ENCODE results near the gene ELK4. TPM values are rescaled to one million over a fixed set of nuclear protein-coding genes. Genes with fewer than 3 reads are reported as not detected.

The ELK4 gene
- total RNA-seq, 1 donor from 2014 or later = 20.0 TPM

DNA sequence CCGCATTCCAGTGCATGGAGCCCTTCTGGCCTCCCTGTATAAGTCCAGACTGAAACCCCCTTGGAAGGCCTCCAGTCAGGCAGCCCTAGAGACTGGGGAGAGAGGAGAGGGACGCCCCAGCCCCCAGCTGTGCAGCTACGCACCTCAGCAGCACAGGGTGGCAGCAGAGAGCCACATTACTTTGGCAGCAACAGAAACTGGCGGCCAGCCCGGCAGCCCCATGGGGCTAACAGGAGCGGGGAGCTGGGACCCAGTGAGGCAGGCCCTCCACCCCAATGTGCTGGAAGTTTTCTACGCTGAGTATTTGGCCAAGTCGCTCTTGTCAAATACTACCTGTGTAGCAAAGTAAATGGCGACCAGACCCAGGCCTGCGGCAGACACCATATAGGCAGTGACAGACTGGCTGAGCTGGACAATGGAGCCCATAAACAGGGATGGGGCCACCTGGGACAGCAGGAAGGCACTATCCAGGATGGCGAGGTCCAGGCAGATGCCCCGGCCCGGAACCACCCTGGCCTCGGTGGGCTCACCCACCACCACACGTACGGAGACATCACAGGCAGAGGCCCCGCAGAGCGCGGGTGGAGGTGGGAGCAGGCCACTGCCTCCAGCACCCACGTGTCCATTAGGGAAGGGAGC, 27.3 kb upstream of the ELK4 start:
- H3K27ac Mint-ChIP-seq (ENCODE audit: unreplicated experiment) = no peak overlapping the region
- peaks cover 1% of the 10 kb centered on the region for H3K9me3 Mint-ChIP-seq (ENCODE audit: unreplicated experiment)
- no peaks in the 10 kb centered on the region for H3K36me3 Mint-ChIP-seq (ENCODE audit: unreplicated experiment)
- H3K4me1 Mint-ChIP-seq (ENCODE audit: low read depth, unreplicated experiment) = no peaks in the 10 kb centered on the region
- no peak overlapping the region for H3K4me3 Mint-ChIP-seq (ENCODE audit: unreplicated experiment)
- peaks cover 11% of the 10 kb centered on the region for H3K27me3 Mint-ChIP-seq (ENCODE audit: unreplicated experiment)
- DNase-seq = peak; percentile 89
- TF ChIP-seq, protein P1, sequence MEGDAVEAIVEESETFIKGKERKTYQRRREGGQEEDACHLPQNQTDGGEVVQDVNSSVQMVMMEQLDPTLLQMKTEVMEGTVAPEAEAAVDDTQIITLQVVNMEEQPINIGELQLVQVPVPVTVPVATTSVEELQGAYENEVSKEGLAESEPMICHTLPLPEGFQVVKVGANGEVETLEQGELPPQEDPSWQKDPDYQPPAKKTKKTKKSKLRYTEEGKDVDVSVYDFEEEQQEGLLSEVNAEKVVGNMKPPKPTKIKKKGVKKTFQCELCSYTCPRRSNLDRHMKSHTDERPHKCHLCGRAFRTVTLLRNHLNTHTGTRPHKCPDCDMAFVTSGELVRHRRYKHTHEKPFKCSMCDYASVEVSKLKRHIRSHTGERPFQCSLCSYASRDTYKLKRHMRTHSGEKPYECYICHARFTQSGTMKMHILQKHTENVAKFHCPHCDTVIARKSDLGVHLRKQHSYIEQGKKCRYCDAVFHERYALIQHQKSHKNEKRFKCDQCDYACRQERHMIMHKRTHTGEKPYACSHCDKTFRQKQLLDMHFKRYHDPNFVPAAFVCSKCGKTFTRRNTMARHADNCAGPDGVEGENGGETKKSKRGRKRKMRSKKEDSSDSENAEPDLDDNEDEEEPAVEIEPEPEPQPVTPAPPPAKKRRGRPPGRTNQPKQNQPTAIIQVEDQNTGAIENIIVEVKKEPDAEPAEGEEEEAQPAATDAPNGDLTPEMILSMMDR (IDR thresholded peaks at IDR 0.05; ENCODE audit: partially characterized antibody, unreplicated experiment) = peak; percentile 81

DNA sequence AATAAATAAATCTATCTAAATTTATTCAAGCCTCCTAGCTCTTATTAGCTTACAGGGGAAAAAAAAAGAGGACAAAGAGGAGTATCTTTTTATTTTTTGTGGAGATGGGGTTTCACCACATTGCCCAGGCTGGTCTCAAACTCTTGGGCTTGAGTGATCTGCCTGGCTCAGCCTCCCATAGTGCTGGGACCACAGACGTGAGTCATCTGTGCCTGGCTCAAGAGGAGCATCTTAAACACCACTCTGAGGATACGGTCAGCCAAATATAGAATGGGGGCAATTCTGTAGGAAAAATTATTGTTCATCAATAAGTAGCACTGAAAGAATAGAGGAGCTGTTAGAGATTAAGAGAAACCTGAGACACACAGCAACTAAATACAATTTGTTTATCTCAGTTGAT, 24.4 kb upstream of the ELK4 start:
- DNase-seq = no peak
- Mint-ChIP-seq H3K9me3 (ENCODE audit: unreplicated experiment) (peaks cover 1% of the 10 kb centered on the region), H3K27me3 (ENCODE audit: unreplicated experiment) (peaks cover 8% of the 10 kb centered on the region), H3K27ac (ENCODE audit: unreplicated experiment) (no peak overlapping the region), H3K4me1 (ENCODE audit: low read depth, unreplicated experiment) (no peaks in the 10 kb centered on the region), H3K36me3 (ENCODE audit: unreplicated experiment) (no peaks in the 10 kb centered on the region), H3K4me3 (ENCODE audit: unreplicated experiment) (no peak overlapping the region)
- TF ChIP-seq, protein P1 (IDR thresholded peaks at IDR 0.05; ENCODE audit: partially characterized antibody, unreplicated experiment) = no peak

DNA sequence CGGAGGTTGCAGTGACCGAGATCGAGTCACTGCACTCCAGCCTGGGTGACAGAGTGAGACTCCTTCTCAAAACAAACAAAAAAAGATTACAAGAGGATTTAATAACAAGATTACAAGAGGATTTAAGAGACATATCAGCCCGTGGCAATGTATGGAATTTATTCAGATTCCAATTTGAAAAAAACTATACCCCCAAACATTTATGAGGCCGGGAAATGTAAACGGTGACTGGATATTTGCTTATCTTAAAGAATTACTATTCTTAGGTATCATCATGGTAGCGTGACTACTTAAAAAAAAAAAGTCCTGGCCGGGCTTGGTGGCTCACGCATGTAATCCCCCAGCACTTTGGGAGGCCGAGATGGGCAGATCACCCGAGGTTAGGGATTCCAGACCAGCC, 21.2 kb upstream of the ELK4 start:
- Mint-ChIP-seq H3K4me1 (ENCODE audit: low read depth, unreplicated experiment) (peaks cover 3% of the 10 kb centered on the region), H3K36me3 (ENCODE audit: unreplicated experiment) (no peaks in the 10 kb centered on the region), H3K4me3 (ENCODE audit: unreplicated experiment) (no peak overlapping the region), H3K27me3 (ENCODE audit: unreplicated experiment) (peaks cover 5% of the 10 kb centered on the region), H3K27ac (ENCODE audit: unreplicated experiment) (no peak overlapping the region), H3K9me3 (ENCODE audit: unreplicated experiment) (peaks cover 1% of the 10 kb centered on the region)
- DNase-seq = no peak
- TF ChIP-seq, protein P1 (IDR thresholded peaks at IDR 0.05; ENCODE audit: partially characterized antibody, unreplicated experiment) = no peak

DNA sequence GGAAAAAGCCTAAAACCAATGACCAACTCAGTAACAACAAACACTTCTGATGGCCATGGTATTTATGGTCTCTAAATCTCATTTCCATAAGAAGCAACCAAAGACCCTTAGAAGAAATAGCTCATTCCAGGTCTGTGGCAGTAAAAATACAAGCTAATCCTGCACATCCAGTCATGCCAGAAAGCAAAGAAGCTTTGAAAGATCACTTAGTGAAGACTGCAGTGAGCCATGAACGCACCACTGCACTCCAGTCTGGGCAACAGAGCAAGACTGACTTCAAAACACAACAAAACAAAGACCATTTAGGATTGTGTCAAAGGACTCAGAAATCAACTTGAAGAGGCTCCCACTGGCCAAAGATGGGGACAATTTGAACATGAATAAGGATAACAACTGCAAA, 18.4 kb upstream of the ELK4 start:
- no peak for DNase-seq
- H3K27ac Mint-ChIP-seq (ENCODE audit: unreplicated experiment) = no peak overlapping the region

DNA sequence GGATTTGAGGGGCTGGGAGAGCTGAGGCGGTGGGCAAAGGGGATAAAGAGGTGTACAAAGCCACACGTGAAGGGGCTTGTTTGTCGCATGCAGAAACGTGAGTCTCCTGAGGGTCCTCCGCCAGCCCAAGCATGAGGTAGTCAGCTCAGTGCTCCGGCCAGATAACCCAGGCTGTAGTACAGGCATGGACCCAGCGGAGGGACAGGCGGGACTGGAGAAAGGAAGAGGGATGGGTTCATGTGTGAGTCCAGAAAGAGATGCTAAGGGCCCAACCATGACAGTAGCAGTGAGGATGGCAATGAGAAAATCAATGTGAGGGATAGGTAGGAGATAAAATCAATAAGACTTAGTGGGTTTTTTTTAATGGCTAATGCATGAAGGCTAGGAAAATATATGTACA, 13.7 kb upstream of the ELK4 start:
- H3K4me1 Mint-ChIP-seq (ENCODE audit: low read depth, unreplicated experiment) = peaks cover 14% of the 10 kb centered on the region
- peaks cover 2% of the 10 kb centered on the region for H3K27me3 Mint-ChIP-seq (ENCODE audit: unreplicated experiment)
- TF ChIP-seq, protein P1 (IDR thresholded peaks at IDR 0.05; ENCODE audit: partially characterized antibody, unreplicated experiment) = no peak
- DNase-seq = peak; percentile 38
- H3K4me3 Mint-ChIP-seq (ENCODE audit: unreplicated experiment) = peak overlapping the region; percentile 9
- no peaks in the 10 kb centered on the region for H3K9me3 Mint-ChIP-seq (ENCODE audit: unreplicated experiment)
- H3K27ac Mint-ChIP-seq (ENCODE audit: unreplicated experiment) = no peak overlapping the region
- no peaks in the 10 kb centered on the region for H3K36me3 Mint-ChIP-seq (ENCODE audit: unreplicated experiment)

More for the DNA sequence above, 18.4 kb upstream of the ELK4 start:
- no peak overlapping the region for H3K4me3 Mint-ChIP-seq (ENCODE audit: unreplicated experiment)
- peaks cover 8% of the 10 kb centered on the region for H3K4me1 Mint-ChIP-seq (ENCODE audit: low read depth, unreplicated experiment)
- peaks cover 2% of the 10 kb centered on the region for H3K27me3 Mint-ChIP-seq (ENCODE audit: unreplicated experiment)
- TF ChIP-seq, protein P1 (IDR thresholded peaks at IDR 0.05; ENCODE audit: partially characterized antibody, unreplicated experiment) = no peak
- H3K9me3 Mint-ChIP-seq (ENCODE audit: unreplicated experiment) = peaks cover 1% of the 10 kb centered on the region
- H3K36me3 Mint-ChIP-seq (ENCODE audit: unreplicated experiment) = no peaks in the 10 kb centered on the region
